ENCODE results near the gene OPN5. TPM values are rescaled to one million over a fixed set of nuclear protein-coding genes. Genes with fewer than 3 reads are reported as not detected.

OPN5 gene
- polyA plus RNA-seq, 4 donors = 0.52 to 1.1 (median 0.64) TPM

- no peak for DNase-seq (ENCODE audit: low read depth in 4 of 4, low spot score in 3 of 4)
Observed at GRCh38 chr6:47852727-47853126, 70.9 kb downstream of the OPN5 start.

GRCh38 chr6:47853766-47854165 lies 71.9 kb downstream of the OPN5 start:
- no peak for DNase-seq (ENCODE audit: low read depth in 4 of 4, low spot score in 3 of 4)

- DNase-seq (ENCODE audit: low read depth in 4 of 4, low spot score in 3 of 4) = no peak
Observed at GRCh38 chr6:47854971-47855370, 73.1 kb downstream of the OPN5 start.

- peak in 1 of 4 donors; percentile 20 for DNase-seq (ENCODE audit: low read depth in 4 of 4, low spot score in 3 of 4)
Observed at GRCh38 chr6:47859175-47859574, 77.3 kb downstream of the OPN5 start.

GRCh38 chr6:47862731-47863130 lies 80.9 kb downstream of the OPN5 start:
- DNase-seq (ENCODE audit: low read depth in 4 of 4, low spot score in 3 of 4) = no peak

- DNase-seq (ENCODE audit: low read depth in 4 of 4, low spot score in 3 of 4) = no peak
Observed at GRCh38 chr6:47865206-47865605, 83.4 kb downstream of the OPN5 start.

- no peak for DNase-seq (ENCODE audit: low read depth in 4 of 4, low spot score in 3 of 4)
Observed at GRCh38 chr6:47875593-47875992, 93.8 kb downstream of the OPN5 start.

Other genes with a start within 250 kb of the OPN5 start
- gene ADGRF4, start 83.5 kb upstream of the OPN5 start, polyA plus RNA-seq (ENCODE audit: insufficient read length in 4 of 4) = under 1 TPM; 0.08 to 0.20 (median 0.13) TPM

Data from right renal pelvis (tissue), 4 donors.